GM12874 (cell line): Measurements from ENCODE around the gene RB1.

ENCODE experiments used
- TF ChIP-seq, protein P1 (sequence below): IDR thresholded peaks from 2 replicates; pipeline ENCODE4 v1.5.1; 2011; ENCODE audit warnings: low read depth, mild to moderate bottlenecking, control low read depth, low read length, moderate library complexity; ENCODE audit not compliant: insufficient read depth

Gene RB1

DNA sequence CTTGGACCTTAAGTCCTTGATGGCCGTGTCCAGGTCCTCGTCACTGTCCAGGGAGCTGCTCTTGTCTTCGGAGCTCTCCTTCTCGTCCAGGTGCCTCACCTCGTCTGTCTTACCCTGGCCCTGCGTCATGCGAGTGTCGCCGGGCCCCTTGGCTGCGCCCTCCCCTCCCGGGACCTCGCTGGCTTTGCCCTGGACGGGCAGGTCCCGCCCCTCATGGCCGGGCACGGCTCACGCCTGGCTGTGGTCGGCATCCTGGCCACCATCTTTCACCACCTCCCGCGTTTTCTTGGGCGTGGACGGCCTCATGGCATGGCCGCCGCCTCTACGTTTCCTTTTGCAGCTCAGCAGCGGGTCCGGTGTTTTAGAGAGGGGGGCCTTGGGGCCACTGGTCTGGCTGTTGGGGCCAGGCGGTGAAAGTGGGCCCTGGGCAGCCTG is 14.8 kb downstream of the RB1 start:
- TF ChIP-seq, protein P1, sequence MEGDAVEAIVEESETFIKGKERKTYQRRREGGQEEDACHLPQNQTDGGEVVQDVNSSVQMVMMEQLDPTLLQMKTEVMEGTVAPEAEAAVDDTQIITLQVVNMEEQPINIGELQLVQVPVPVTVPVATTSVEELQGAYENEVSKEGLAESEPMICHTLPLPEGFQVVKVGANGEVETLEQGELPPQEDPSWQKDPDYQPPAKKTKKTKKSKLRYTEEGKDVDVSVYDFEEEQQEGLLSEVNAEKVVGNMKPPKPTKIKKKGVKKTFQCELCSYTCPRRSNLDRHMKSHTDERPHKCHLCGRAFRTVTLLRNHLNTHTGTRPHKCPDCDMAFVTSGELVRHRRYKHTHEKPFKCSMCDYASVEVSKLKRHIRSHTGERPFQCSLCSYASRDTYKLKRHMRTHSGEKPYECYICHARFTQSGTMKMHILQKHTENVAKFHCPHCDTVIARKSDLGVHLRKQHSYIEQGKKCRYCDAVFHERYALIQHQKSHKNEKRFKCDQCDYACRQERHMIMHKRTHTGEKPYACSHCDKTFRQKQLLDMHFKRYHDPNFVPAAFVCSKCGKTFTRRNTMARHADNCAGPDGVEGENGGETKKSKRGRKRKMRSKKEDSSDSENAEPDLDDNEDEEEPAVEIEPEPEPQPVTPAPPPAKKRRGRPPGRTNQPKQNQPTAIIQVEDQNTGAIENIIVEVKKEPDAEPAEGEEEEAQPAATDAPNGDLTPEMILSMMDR: no peak

DNA sequence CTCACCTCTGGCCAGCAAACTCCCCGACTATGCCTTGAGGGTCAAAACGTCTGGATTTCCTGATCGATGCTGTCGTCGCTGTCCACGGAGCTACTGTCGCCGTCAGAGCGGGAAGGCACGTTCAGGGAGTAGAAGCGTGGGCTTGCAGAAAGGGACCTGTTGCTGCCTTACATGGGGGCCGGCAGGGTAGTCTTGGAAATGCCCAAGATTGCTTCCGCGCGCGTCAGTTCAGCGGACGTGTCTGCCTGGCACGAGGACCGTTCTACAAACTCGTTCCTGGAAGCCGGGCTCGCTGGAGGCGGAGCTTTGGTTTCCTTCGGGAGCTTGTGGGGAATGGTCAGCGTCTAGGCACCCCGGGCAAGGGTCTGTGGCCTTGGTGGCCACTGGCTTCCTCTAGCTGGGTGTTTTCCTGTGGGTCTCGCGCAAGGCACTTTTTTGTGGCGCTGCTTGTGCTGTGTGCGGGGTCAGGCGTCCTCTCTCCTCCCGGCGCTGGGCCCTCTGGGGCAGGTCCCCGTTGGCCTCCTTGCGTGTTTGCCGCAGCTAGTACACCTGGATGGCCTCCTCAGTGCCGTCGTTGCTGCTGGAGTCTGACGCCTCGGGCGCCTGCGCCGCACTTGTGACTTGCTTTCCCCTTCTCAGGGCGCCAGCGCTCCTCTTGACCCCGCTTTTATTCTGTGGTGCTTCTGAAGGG is 15.4 kb downstream of the RB1 start:
- TF ChIP-seq, protein P1: no peak

DNA sequence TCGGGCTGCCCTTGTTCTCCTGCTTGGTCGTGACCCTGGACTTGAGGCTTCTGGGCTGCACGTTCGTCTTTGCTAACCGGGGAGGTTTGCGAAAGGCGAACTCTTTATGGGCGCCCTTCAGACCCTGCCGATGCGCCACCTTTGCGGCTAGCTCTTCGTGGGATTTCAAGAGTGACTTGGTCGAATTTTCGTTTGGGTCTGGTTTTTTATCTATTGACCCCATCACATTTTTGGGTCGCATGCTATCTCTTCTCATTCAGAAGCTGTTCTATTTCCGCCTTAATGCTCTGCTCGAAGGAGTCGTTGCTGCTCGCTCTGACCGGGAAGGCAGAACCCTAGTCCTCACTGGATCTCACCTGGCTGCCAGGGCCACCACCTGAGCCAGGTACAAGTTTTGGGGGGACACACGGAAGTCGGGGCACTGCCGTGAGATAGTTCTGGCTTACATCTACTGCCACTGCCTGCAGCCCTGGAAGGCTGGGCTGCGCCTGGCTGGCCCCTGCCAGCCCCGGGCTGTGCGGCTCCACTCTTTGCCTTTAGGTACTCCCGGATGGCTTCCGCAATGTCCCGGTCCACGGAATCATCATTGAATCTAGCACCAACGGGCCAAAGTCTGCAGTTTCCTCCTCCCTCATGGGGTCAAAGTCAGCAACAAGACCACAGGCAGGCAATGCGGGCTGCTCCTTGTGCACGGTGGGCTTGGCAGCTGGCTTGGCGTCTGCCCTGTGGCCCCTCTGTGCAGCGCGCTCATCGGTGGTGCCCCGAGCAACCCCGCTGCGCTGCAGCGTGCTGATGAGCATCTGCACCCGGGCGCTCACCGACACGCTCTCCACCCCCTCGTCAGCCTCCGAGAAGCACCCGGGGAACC is 16.2 kb downstream of the RB1 start:
- TF ChIP-seq, protein P1: no peak

DNA sequence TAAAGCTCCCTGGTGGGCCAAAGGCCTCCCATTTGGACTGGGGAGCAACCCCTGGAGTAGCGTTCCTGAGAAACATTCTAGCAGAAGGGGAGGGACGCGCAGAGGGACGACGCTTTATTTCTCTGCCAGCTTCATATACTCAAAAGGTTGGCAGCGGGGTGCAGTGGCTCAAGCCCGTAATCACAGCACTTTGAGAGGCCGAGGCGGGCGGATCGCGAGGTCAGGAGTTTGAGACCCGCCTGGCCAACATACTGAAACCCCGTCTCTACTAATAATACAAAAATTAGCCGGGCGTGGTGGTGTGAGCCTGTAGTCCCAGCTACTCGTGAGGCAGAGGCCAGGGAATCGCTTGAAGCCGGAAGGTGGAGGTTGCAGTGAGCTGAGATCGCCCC is 16.8 kb downstream of the RB1 start:
- TF ChIP-seq, protein P1: no peak

DNA sequence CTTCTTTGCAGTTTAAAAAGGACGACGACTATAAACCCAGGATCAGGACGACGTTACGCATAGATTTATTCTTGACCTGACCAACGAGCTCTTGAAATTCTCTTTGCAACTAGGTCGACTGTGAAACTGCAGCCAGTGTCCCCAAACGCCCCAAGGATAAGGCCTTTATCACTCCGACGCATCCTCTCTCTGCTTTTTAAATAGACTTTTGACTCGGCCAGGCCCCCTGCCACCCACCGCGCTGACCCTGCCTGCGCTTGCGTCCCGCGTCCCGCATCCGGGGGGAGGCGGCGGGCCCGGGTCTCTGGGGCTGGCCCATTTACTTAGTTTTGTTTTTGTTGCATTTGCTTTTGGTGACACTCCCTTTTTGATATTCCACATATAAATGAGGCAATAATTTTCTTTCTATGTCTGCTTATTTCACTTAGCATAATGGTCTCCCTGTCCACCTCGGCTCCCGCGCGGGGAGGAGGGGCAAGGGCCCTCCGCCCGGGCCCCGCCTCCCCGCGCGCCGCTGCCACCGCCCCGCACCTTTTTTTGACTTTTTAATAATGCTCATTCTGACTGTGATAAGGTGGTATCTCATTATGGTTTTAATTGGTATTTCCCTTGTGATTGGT is 17.4 kb downstream of the RB1 start:
- TF ChIP-seq, protein P1: no peak

DNA sequence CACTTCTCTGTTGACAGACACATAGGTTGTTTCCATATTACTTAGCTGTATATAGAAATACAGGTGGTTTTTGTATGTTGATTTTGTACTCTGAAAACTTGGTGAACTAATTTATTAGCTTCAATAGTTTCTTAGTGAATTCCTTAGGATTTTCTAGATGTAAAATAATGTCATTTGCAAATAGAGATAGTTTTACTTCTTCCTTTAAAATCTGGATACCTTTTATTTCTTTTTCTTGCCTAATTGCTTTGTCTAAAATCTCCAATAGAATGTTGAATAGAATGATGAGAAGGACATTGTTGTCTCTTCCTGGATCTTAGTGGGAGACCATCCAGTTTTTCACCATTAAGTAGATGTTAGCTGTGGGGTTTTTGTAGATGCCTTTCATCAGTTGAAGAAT is 18.7 kb downstream of the RB1 start:
- TF ChIP-seq, protein P1: no peak

DNA sequence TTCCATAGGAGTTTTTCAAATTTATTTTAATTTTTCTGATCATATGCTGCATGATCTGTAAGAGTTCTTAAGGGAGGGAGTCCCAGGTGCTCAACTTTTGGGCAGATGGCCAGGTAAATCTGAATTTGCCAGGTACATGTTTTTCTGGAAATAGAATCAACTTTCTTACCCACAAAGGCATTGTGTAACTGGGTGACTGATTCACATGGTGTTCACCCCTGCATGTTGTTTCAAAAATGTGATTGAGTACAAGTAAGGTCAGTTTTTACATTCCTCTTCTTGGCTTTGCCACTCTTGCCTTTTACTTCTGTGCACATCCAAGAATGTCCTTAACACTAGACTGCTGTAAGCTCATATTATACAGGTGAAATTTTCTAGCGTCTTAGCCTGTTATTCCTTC is 30.4 kb downstream of the RB1 start:
- TF ChIP-seq, protein P1: no peak
